ENCODE measurements around the gene CLTB. TPM values are rescaled to one million over a fixed set of nuclear protein-coding genes. Genes with fewer than 3 reads are reported as not detected.

Gene CLTB
- total and polyA plus RNA-seq, 2 of the 13 experiments (the other 11 are each of a cell fraction or from before 2014, with no cell fraction given) = 23.3 to 33.8 TPM

GRCh38 chr5:176361437-176362232 lies 54.7 kb downstream of the CLTB start, which contains the start of gene KIAA1191 (continued):
- TF ChIP-seq ZSCAN21 (CRISPR knock-in tag; IDR thresholded peaks at IDR 0.05; ENCODE audit: borderline replicate concordance) (peak; percentile 84; the same call in 1 of the 2 replicates), XRCC5 (optimal IDR thresholded peaks at IDR 0.05; ENCODE audit: low read length) (peak; percentile 31), ZNF367 (CRISPR knock-in tag; IDR thresholded peaks at IDR 0.05; ENCODE audit: borderline replicate concordance) (no peak), MZF1 (CRISPR knock-in tag; IDR thresholded peaks at IDR 0.05; ENCODE audit: borderline replicate concordance) (no peak), ZNF720 (CRISPR knock-in tag; IDR thresholded peaks at IDR 0.05) (no peak), ZNF124 (CRISPR knock-in tag; IDR thresholded peaks at IDR 0.05) (no peak), ZNF777 (CRISPR knock-in tag; IDR thresholded peaks at IDR 0.05) (no peak), MIER2 (CRISPR knock-in tag; IDR thresholded peaks at IDR 0.05) (peak; percentile 20; the same call in 1 of the 2 replicates), SP4 (CRISPR knock-in tag; IDR thresholded peaks at IDR 0.05) (no peak), MTA3 (CRISPR knock-in tag; IDR thresholded peaks at IDR 0.05) (no peak), ZBTB42 (CRISPR knock-in tag; IDR thresholded peaks at IDR 0.05) (peak; percentile 69; the same call in 1 of the 2 replicates), ZNF232 (CRISPR knock-in tag; IDR thresholded peaks at IDR 0.05; ENCODE audit: borderline replicate concordance) (no peak; the same call in 1 of the 2 replicates), ZNF616 (CRISPR knock-in tag; IDR thresholded peaks at IDR 0.05; ENCODE audit: low read depth) (peak; percentile 84; the same call in 1 of the 2 replicates), ARNTL (CRISPR knock-in tag; IDR thresholded peaks at IDR 0.05) (no peak), FOXK1 (CRISPR knock-in tag; IDR thresholded peaks at IDR 0.05; ENCODE audit: borderline replicate concordance, low read depth) (peak; percentile 88; the same call in 1 of the 2 replicates), ZNF570 (CRISPR knock-in tag; IDR thresholded peaks at IDR 0.05; ENCODE audit: borderline replicate concordance) (no peak), NCOA2 (CRISPR knock-in tag; IDR thresholded peaks at IDR 0.05) (peak; percentile 65), ZBED4 (CRISPR knock-in tag; IDR thresholded peaks at IDR 0.05; ENCODE audit: borderline replicate concordance) (peak; percentile 89), ZNF512 (CRISPR knock-in tag; IDR thresholded peaks at IDR 0.05) (no peak), ARID2 (CRISPR knock-in tag; IDR thresholded peaks at IDR 0.05; ENCODE audit: borderline replicate concordance) (no peak), HNF4G (IDR thresholded peaks at IDR 0.05; ENCODE audit: borderline replicate concordance, low read depth, low read length) (peak; percentile 8; the same call in 1 of the 2 replicates), HNF4G (CRISPR knock-in tag; IDR thresholded peaks at IDR 0.05; ENCODE audit: borderline replicate concordance, low read depth) (peak; percentile 55; the same call in 1 of the 2 replicates), PRMT3 (CRISPR knock-in tag; IDR thresholded peaks at IDR 0.05; ENCODE audit: borderline replicate concordance, low read depth) (no peak), FOXO1 (CRISPR knock-in tag; IDR thresholded peaks at IDR 0.05) (peak; percentile 70; the same call in 1 of the 2 replicates)

Measured in HepG2 (cell line).